Stimulated activated CD8-positive, alpha-beta memory T cell treated with anti-CD3 and anti-CD28 coated beads, Interleukin-15, amount 100 ng/mL, for 4 hours (primary cell): Measurements from ENCODE around the gene F7.
"Not testable (repeated sequence)": the region's sequence is repeated elsewhere in the genome, so short reads cannot be mapped to it uniquely, and the experiment has no call there.

ENCODE experiments used
- DNase-seq, 2 donors: peaks; one replicate each; pipeline ENCODE4 v3.0.0-alpha.2; 2020; ENCODE audit warnings: low read depth in 2 of 2

F7 gene

DNA sequence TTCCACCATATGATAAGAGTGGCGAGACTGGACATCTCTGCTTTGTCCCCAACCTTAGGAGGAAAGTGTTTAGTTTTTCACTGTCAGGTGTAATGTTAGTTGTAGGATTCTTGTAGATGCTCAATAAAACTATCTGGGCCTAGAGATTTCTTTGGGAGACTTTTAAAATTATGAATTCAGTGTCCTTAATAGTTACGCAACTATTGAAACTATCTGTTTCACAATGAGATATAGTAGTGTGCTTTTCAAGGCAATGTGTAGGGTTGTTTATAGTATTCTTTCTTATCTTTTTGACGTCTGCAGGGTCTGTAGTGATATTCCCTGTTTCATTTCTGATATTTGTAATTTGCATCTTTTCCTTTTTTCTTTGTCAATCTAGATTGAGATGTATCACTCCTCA, 33.2 kb upstream of the F7 start:
- DNase-seq, result no peak

- DNase-seq, result no peak
Observed at GRCh38 chr13:113073942-113074341, 31.6 kb upstream of the F7 start.

DNA sequence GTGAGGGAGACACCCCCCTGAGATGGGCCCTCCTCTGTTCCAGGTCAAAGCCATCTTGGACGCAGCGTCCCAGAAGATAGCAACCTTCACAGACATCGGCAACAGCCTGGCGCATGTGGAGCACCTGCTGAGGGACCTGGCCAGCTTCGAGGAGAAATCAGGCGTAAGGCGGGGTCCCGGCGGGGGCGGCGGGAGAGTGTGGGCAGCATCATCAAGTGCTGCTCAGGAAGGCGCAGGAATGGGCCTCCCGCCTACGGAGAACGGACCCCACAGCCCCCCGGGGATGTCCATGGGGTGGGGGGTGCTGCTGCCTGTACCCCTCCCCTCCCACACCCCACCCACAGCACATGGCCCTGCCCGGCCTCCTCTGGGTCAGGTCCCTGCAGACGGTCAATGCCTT, 31.2 kb upstream of the F7 start:
- DNase-seq, result no peak

DNA sequence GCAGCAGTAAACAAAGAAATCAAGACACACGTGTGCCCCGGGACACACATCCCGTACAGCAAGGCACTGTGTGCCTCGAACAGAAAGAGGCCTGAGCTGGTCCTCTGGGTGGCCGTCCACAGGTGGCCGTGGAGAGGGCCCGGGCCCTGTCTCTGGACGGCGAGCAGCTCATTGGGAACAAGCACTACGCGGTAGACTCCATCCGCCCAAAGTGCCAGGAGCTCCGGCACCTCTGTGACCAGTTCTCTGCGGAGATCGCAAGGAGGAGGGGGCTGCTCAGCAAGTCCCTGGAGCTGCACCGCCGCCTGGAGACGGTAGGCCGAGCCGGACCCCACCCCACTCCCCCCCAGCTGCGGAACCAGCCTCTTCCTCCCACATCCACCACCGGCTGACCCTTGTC, 30.7 kb upstream of the F7 start:
- DNase-seq, result no peak

DNA sequence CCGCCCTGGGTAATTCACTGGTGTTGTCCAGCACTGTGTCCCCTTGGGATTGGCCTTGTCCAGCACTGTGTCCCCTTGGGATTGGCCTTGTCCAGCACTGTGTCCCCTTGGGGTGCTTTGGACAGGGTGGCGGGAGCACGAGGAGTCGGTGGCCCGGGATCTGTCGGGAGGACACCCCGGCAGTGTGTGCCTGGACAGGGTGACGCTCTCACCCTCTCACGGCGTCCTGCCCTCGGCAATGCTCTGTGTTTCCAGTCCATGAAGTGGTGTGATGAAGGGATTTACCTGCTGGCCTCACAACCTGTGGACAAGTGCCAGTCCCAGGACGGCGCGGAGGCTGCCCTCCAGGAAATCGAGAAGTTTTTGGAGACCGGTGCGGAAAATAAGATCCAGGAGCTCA, 29.9 kb upstream of the F7 start:
- no peak for DNase-seq

GRCh38 chr13:113076681-113077401, 28.8 kb upstream of the F7 start:
- DNase-seq, result no peak

- DNase-seq, result no peak
Observed at GRCh38 chr13:113077566-113077952, 28.0 kb upstream of the F7 start.

DNA sequence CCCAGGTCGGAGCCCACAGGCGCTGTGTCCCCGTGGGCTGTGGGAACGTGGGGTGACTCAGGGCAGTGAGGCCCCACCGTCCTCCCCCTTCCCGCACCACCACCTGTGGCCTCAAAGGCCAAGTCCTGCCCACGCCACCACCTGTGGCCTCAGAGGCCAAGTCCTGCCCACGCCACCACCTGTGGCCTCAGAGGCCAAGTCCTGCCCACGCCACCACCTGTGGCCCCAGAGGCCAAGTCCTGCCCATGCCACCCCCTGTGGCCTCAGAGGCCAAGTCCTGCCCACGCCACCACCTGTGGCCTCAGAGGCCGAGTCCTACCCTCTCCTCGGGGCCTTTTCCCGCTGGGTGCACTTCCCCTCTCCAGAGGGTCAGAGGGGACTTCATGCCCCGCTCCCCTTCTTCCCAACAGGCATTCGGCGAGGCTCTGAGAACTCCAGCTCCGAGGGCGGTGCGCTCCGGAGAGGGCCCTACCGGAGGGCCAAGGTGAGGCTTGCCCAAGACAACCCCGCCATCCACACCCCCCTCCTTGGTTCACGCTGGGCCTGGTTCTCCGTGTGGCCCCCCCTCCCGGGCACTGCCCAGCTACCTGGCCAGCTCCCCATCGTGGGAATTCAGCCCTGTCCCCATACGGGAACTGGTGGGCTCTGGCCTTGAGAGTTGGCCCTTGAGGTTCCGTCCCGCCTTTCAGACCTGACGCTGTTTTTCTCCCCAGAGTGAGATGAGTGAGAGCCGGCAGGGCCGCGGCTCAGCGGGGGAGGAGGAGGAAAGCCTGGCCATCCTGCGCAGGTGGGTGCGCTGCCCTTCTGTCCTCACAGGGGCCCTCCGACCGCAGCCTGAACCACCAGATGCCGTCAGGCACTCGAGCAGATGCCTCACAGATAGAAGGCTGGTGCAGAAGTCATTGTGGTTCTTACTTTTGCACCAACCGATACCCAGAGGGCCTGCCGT, 27.4 kb upstream of the F7 start:
- no peak for DNase-seq

- DNase-seq, result no peak
Observed at GRCh38 chr13:113078902-113079780, 26.4 kb upstream of the F7 start.

GRCh38 chr13:113079781-113080080, 25.9 kb upstream of the F7 start:
- not testable (repeated sequence) for DNase-seq

DNA sequence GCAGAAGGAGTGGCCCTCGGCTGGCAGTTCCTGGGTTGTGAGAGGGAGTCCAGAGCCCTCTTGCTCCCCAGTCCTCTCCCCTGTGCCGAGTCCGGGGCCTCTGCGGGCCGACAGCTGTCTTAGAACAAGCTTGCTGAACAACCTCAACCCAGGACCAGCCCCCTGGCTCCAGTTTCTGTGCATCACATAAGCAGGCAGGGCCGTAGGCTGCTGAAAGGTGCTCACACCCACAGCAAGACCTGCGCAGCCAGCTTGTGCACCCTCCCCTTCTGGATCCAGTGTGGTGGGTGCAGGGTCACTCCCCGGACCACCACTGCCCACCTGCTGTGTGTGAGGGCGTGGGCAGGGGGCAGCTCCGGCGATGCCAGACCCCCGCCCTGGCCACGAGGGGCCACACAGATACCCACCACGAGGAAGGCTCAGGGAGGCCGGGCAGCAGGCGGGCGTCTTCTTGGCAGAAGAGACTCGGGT, 25.2 kb upstream of the F7 start:
- no peak for DNase-seq

- DNase-seq, result no peak
Observed at GRCh38 chr13:113080901-113081521, 24.6 kb upstream of the F7 start.

GRCh38 chr13:113082198-113083021, 23.2 kb upstream of the F7 start:
- no peak for DNase-seq

- no peak for DNase-seq
Observed at GRCh38 chr13:113083022-113083373, 22.6 kb upstream of the F7 start.

DNA sequence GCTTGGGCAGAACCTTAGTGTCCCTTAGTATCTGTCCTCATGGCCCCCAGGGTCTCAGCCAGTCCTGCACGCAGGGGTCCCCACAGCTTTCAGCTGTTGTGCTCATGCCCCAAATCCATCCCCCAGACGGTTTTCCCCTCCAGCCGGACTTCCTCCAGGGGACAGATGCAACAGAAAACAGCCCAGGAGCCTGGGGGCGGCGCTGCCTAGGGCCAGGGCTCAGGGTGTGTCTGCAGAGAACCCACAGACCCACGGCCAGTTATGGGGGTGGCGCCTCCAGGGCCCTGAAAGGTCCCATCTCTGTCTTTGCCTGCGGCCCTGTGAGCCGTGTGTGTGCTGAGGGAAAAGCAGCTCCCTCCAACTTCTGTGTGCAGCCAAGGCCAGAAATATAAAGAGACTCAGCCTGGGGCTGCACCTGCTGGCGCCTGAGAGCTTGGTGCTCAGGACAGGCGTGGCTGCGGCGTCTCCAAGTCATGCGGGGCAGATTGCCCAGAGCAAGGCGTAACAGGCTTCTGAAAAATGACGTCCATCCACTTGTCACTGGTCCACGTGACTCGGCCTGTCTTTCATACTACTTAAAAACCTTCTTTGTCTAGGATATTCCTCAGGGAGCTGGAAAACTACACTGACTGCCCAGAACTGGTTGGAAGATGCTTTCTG, 22.1 kb upstream of the F7 start:
- DNase-seq, result no peak

GRCh38 chr13:113084094-113084942, 21.3 kb upstream of the F7 start:
- no peak for DNase-seq

DNA sequence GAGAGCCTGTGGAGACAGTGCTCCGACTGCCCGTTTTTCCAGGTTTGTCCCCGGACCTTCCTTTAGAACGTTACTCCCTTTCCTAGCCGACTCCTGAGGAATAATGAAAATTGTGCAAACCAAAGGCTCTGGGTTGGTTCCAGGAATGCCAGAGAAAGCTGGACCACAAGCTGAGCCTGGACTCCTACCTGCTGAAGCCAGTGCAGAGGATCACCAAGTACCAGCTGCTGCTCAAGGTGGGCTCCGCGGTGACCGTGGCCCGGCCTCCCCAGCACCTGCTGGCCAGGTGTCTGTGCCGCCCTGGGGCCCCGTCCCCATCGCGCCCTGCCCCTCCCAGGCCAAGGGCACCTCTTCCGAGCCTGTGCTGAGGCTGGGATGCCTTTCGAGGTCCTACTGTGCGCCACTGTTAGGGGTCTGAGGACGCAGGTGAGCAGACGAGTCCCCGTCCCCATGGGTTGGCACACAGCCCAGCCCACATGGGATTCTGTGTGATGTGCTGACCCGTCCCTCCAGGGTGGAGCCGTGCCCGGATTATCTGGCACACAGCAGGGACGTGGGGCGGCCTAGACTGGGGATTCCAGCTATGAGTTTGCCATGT, 20.5 kb upstream of the F7 start:
- no peak for DNase-seq

GRCh38 chr13:113086031-113086750, 19.4 kb upstream of the F7 start:
- DNase-seq, result no peak
